Measurements from ENCODE around the gene PDE4B.

GRCh38 chr1:66183400-66183799 lies 390.7 kb downstream of the PDE4B start:
- TF ChIP-seq CTCF (optimal IDR thresholded peaks at IDR 0.05 in 1 of 3, IDR thresholded peaks at IDR 0.05 in 1 of 3, conservative IDR thresholded peaks at IDR 0.05 in 1 of 3; ENCODE audit: extremely low read depth in 1 of 3, insufficient read depth in 2 of 3, low read length in 3 of 3) = no peak
- no peak for TF ChIP-seq EZH2 (IDR thresholded peaks at IDR 0.05; ENCODE audit: low read length)

Measured in keratinocyte (primary cell).